Choroid plexus epithelial cell (primary cell): ENCODE measurements around the gene CTNNA3.

ENCODE experiments used
- DNase-seq: peaks from one replicate; pipeline ENCODE4 v3.0.0-alpha.2; 2010; ENCODE audit warnings: low read depth
- H3K4me3 ChIP-seq: 2 replicates; pipeline ENCODE4 v1.5.1; 2011; ENCODE audit warnings: low read depth, mild to moderate bottlenecking, control low read depth, low read length, moderate library complexity
- CTCF ChIP-seq: conservative IDR thresholded peaks from 2 replicates; pipeline ENCODE4 v1.5.1; 2011; ENCODE audit warnings: low read depth, mild to moderate bottlenecking, control low read depth, inconsistent platforms, low read length, moderate library complexity

CTNNA3 gene

GRCh38 chr10:66187053-66187733 lies 1508.8 kb downstream of the CTNNA3 start:
- no peak overlapping the region for H3K4me3 ChIP-seq
- no peak for TF ChIP-seq CTCF
- no peak for DNase-seq

GRCh38 chr10:66183028-66183427 lies 1513.0 kb downstream of the CTNNA3 start:
- no peak overlapping the region for H3K4me3 ChIP-seq
- no peak for TF ChIP-seq CTCF
- no peak for DNase-seq

GRCh38 chr10:66180581-66181318 lies 1515.2 kb downstream of the CTNNA3 start:
- H3K4me3 ChIP-seq, result no peak overlapping the region
- DNase-seq, result peak; percentile 72
- TF ChIP-seq CTCF, result peak; percentile 54

- no peak overlapping the region for H3K4me3 ChIP-seq
- DNase-seq, result no peak
- TF ChIP-seq CTCF, result no peak
These were observed 1516.0 kb downstream of the CTNNA3 start for GRCh38 chr10:66180021-66180420.

- DNase-seq, result peak; percentile 41
- no peak overlapping the region for H3K4me3 ChIP-seq
- TF ChIP-seq CTCF, result no peak
These were observed 1519.2 kb downstream of the CTNNA3 start for GRCh38 chr10:66176772-66177171.

- peak; percentile 39 for DNase-seq
- no peak overlapping the region for H3K4me3 ChIP-seq
- no peak for TF ChIP-seq CTCF
These were observed 1528.2 kb downstream of the CTNNA3 start for GRCh38 chr10:66167816-66168215.
